Measurements from ENCODE around the gene NPAS3.
A peak's percentile ranks its signal among the peaks of the same experiment; 100 is the strongest.

Gene NPAS3

GRCh38 chr14:33642080-33642479, 703.4 kb downstream of the NPAS3 start:
- DNase-seq (ENCODE audit: low spot score), result no peak

DNA sequence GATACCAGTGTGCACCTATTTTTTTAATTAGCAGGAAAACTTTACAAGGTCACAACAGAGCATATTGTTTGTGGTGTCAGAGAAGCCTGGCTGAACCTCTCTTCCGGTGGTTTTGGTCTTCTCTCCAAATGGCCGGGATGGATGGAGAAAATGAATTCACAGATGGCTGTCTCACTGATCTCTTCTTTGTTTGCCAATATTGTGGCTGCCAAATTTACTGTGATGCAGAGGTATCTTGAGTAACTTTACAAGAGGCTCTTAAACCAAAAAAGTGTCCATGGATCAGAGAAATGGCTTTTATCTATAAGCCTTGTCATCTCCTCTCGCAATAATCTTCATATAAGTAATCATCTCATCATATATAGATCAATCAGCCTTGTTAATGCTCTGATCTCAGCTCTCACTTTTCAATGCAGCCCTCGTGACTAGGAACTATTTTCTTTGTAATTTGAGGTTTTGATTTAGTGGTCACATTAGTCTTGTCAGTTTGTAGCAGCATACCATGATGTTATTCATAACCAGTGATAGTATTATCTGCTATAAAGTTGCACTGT, 704.1 kb downstream of the NPAS3 start:
- DNase-seq (ENCODE audit: low spot score), result no peak

DNA sequence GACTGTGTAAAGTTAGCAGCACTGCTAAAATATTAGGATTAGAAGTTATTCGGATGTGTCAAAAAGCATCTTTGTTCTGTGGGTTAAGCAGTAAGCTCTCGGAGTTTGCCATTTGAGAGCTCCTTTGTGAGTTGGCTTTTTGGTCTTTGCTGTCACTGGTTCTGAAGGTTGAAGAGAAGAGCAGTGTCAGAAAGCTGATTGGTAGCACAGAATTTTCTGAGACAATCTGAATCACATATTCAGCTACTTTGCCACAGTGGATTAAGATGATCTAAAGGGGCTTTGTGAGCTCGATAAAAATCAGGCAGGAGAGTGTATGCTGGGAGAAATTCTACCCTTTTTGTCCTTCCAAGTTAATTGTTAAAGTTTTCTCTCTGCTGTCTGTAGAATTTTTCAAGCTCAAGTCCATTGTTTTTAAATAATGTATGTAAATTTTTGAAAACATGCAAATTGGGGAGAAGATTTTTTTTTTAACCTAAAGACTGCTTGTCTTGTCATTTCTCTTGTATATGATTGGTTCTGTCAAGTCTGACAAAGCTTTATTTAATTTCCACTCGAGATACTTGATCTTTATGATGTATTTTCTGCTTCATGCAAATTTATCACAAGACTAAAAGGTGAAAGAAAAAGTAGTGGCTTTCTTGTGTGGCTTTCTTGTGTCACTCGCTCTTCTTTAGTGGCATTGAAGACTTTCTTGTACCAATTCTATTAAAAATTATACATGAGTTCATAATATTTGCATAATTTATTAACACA, 704.9 kb downstream of the NPAS3 start:
- no peak for DNase-seq (ENCODE audit: low spot score)

GRCh38 chr14:33646692-33647260, 708.1 kb downstream of the NPAS3 start:
- no peak for DNase-seq (ENCODE audit: low spot score)

- no peak for DNase-seq (ENCODE audit: low spot score)
These were observed 708.7 kb downstream of the NPAS3 start for GRCh38 chr14:33647385-33647786.

DNA sequence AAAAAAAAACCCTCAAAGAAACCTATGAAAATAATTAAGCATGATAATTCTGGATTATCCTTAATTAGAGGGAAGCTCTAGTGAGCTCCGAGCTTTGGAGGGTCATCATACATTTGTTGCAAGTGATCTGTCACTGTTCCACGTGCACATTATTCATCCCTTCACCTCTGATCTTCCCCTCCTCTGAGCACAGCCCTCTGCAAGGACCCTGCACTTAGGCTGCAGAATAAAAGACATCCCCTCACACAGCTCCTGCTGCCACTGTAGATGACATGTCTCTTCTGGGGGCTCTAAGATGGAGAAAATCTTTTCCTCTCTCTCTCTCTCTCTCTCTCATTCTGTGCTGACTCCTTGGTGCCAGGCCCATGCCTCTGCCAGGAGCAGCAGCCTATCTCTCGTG, 711.8 kb downstream of the NPAS3 start:
- DNase-seq (ENCODE audit: low spot score), result no peak

- no peak for DNase-seq (ENCODE audit: low spot score)
These were observed 714.1 kb downstream of the NPAS3 start for GRCh38 chr14:33652566-33653307.

DNA sequence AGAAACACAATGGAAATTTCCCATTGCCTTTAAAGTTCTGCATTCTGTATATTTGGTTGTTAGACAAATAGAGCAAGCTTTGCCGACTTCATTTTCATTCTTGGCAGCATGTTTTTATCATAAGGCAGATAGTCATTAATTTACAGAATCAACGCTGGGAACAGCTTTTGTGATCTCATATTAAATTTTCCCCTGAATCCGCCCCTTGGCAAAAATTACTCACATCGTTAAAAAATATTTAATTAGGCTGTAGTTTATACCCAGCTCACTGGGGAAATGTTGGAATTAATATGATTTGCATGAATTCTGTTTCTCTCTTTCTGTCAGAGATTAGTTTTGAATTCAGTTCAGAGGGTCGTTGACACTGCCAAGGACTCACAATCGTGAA, 714.6 kb downstream of the NPAS3 start:
- no peak for DNase-seq (ENCODE audit: low spot score)

GRCh38 chr14:33655421-33655820, 716.7 kb downstream of the NPAS3 start:
- no peak for DNase-seq (ENCODE audit: low spot score)

DNA sequence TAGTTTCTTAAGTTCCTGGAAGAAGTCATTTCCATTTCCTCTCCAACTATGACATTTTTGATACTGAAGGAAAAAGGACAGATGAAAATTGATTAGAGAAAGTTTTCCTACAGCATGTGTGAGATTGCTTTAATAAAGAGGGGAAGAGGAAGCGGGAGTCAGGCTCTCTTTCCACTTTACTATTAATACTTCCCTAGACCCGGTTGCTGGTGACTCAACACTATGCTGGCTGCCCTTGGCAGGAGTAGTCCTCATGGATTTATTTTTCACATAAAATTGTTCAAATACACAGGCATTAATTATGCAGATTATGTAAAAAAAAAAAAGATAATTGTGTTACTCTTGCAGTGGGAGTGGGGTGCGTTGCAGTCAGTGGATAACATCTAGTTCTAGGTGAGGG, 718.8 kb downstream of the NPAS3 start:
- no peak for DNase-seq (ENCODE audit: low spot score)

DNA sequence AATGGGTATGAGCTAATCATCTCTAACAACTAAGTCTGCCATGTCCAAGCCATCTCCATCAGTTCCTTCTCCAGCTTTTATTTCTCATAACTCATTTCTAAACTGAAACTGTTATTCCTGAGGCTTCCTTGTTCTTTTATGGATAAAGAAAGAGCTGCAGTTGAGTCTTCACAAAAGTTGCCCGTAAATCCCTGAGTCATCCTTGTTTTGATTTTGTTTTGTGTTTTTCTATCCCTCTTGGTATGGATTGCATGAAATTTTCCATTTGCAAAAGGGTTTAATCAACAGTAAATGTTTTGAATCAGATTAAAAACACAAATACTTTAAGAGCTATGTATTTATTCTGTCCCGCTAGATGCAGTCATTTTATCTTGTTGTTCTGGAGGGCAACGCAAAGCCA, 721.6 kb downstream of the NPAS3 start:
- no peak for DNase-seq (ENCODE audit: low spot score)

GRCh38 chr14:33661101-33661500, 722.4 kb downstream of the NPAS3 start:
- no peak for DNase-seq (ENCODE audit: low spot score)

GRCh38 chr14:33668066-33668465, 729.4 kb downstream of the NPAS3 start:
- no peak for DNase-seq (ENCODE audit: low spot score)

GRCh38 chr14:33669111-33669510, 730.4 kb downstream of the NPAS3 start:
- DNase-seq (ENCODE audit: low spot score), result no peak

DNA sequence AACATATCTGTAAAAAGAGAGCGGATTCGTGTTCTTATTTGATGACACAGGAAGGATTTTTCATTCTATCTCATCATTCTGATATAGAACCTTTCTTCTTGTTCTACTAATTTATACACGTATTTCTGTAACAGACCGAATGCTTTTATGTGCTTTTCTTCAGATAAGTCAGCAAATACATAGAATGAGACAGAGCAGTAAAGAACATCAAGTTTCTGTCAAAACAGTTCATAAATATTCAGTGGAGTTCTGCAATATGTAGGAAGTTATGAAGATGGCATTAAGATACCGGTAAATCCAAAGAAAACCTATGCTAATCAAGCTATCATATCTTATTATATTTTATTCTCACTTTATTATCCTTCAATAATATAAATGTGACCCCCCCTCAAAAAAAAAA, 731.6 kb downstream of the NPAS3 start:
- no peak for DNase-seq (ENCODE audit: low spot score)

- DNase-seq (ENCODE audit: low spot score), result no peak
These were observed 732.9 kb downstream of the NPAS3 start for GRCh38 chr14:33671556-33671955.

DNA sequence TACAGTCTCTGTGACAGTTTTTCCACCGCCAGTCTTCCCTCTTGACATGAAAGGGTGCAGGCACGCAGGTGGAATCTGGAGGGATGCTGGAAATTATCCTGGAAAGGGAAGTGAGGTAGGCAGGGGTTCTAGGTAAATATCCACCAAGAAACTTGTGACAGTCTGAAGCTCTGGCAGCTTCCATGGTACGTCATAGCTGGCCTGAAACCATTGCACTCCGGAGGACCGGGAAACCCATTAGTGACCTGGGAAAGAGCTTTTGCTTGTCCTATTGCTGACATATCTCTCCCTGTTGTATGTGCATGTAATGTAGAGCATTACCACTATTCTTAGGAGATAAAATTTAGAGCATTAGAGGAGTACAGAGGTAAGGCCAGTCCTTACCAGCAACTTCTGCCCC, 736.2 kb downstream of the NPAS3 start:
- DNase-seq (ENCODE audit: low spot score), result no peak

GRCh38 chr14:33675415-33676130, 736.9 kb downstream of the NPAS3 start:
- DNase-seq (ENCODE audit: low spot score), result no peak

DNA sequence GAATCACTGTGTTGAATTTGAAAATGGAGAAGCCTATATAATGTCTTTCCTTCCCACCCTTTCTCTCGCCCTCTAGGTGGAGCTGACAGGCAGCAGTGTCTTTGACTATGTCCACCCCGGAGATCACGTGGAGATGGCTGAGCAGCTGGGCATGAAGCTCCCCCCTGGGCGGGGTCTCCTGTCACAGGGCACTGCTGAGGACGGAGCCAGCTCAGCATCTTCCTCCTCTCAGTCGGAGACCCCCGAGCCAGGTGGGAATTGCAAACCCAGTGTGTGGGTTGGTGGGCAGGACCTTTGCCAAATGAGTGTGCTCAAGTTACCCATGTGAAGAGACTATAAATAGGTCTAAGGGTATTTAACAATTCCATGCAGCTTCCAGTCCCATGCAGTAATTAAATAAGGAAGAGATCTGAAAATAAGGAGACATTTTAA, 737.5 kb downstream of the NPAS3 start:
- DNase-seq (ENCODE audit: low spot score), result peak; percentile 47

GRCh38 chr14:33676891-33677290, 738.2 kb downstream of the NPAS3 start:
- no peak for DNase-seq (ENCODE audit: low spot score)

GRCh38 chr14:33678005-33678404, 739.3 kb downstream of the NPAS3 start:
- DNase-seq (ENCODE audit: low spot score), result no peak

DNA sequence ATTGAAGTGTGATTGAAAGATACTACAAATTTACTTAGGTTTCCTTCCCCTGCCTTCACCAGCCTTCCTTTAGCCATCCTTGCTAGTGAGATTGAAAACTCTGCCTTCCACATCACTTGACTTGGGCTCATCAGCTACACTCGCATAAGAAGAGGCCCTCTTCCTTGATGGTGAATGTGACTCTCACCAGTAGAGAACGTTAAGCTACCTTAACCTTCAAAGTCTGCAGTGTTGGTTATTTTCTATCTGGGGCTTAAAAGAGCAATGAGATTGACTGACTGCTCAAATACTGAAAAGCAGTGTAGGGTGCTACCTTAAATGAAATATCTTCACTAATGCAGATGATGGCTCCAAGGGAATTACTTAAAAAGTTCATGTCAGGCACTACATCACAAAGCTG, 740.3 kb downstream of the NPAS3 start:
- DNase-seq (ENCODE audit: low spot score), result no peak
